H9 (cell line): ENCODE results near the gene CERS2. TPM values are rescaled to one million over a fixed set of nuclear protein-coding genes. Genes with fewer than 3 reads are reported as not detected.

ENCODE experiments used
- DNase-seq: peaks from one replicate; pipeline ENCODE4 v3.0.0-alpha.2; 2017
- H2AFZ ChIP-seq: one replicate; pipeline ENCODE4 v1.6.1; 2013; ENCODE audit warnings: mild to moderate bottlenecking, low read length, control low read depth, moderate library complexity
- H2AK5ac ChIP-seq: 2 replicates; pipeline ENCODE4 v1.6.1; 2013; ENCODE audit warnings: low read length, control low read depth, mixed read lengths; ENCODE audit not compliant: insufficient read length
- H2BK120ac ChIP-seq: one replicate; pipeline ENCODE4 v1.6.1; 2013; ENCODE audit warnings: low read depth, mild to moderate bottlenecking, low read length, control low read depth, inconsistent platforms; ENCODE audit not compliant: poor library complexity, severe bottlenecking
- H2BK12ac ChIP-seq: 2 replicates; pipeline ENCODE4 v1.6.1; 2013; ENCODE audit warnings: low read length, control low read depth, mixed read lengths, low read depth; ENCODE audit not compliant: insufficient read length
- H2BK15ac ChIP-seq: 2 replicates; pipeline ENCODE4 v1.6.1; 2013; ENCODE audit warnings: low read depth, low read length, control low read depth
- H2BK20ac ChIP-seq: one replicate; pipeline ENCODE4 v1.6.1; 2013; ENCODE audit warnings: low read depth, mild to moderate bottlenecking, low read length, control low read depth, inconsistent platforms; ENCODE audit not compliant: poor library complexity, severe bottlenecking
- H2BK5ac ChIP-seq: 2 replicates; pipeline ENCODE4 v1.6.1; 2013; ENCODE audit warnings: low read length, control low read depth, mixed read lengths; ENCODE audit not compliant: insufficient read length
- H3K14ac ChIP-seq: 2 replicates; pipeline ENCODE4 v1.6.1; 2013; ENCODE audit warnings: low read length, control low read depth; ENCODE audit not compliant: insufficient read depth
- H3K18ac ChIP-seq: 2 replicates; pipeline ENCODE4 v1.6.1; 2013; ENCODE audit warnings: low read depth, mild to moderate bottlenecking, mixed read lengths, low read length, control low read depth; ENCODE audit not compliant: insufficient read length
- H3K23ac ChIP-seq: 2 replicates; pipeline ENCODE4 v1.6.1; 2013; ENCODE audit warnings: low read length, control low read depth, mixed read lengths, low read depth; ENCODE audit not compliant: insufficient read length
- H3K23me2 ChIP-seq: 2 replicates; pipeline ENCODE4 v1.6.1; 2013; ENCODE audit warnings: low read depth, mild to moderate bottlenecking, mixed read lengths, low read length, control low read depth; ENCODE audit not compliant: insufficient read length, poor library complexity, severe bottlenecking
- H3K27ac ChIP-seq: 2 replicates; pipeline ENCODE4 v1.5.1; 2013; ENCODE audit warnings: low read length, control low read depth, mixed read lengths, low read depth; ENCODE audit not compliant: insufficient read length
- H3K27me3 ChIP-seq: 2 replicates; pipeline ENCODE4 v1.6.1; 2013; ENCODE audit warnings: low read length, control low read depth, inconsistent platforms; ENCODE audit not compliant: insufficient read depth
- H3K4ac ChIP-seq: 2 replicates; pipeline ENCODE4 v1.6.1; 2013; ENCODE audit warnings: low read depth, mild to moderate bottlenecking, control low read depth, inconsistent platforms, low read length, moderate library complexity
- H3K4me1 ChIP-seq: 2 replicates; pipeline ENCODE4 v1.6.1; 2013; ENCODE audit warnings: low read length, control low read depth, inconsistent platforms; ENCODE audit not compliant: insufficient read depth
- H3K4me2 ChIP-seq: 2 replicates; pipeline ENCODE4 v1.6.1; 2013; ENCODE audit warnings: low read length, control low read depth, mixed read lengths; ENCODE audit not compliant: insufficient read length, insufficient read depth
- H3K56ac ChIP-seq: 2 replicates; pipeline ENCODE4 v1.6.1; 2013; ENCODE audit warnings: low read depth, mild to moderate bottlenecking, mixed read lengths, low read length, control low read depth; ENCODE audit not compliant: insufficient read length
- H3K79me1 ChIP-seq: 2 replicates; pipeline ENCODE4 v1.6.1; 2013; ENCODE audit warnings: low read depth, mild to moderate bottlenecking, moderate library complexity, low read length, control low read depth, inconsistent platforms; ENCODE audit not compliant: insufficient read depth, poor library complexity, severe bottlenecking
- H3K79me2 ChIP-seq: 2 replicates; pipeline ENCODE4 v1.6.1; 2013; ENCODE audit warnings: low read length, control low read depth, inconsistent platforms; ENCODE audit not compliant: insufficient read depth
- H3K9ac ChIP-seq: 2 replicates; pipeline ENCODE4 v1.6.1; 2013; ENCODE audit warnings: low read length, control low read depth, mixed read lengths; ENCODE audit not compliant: insufficient read length; ENCODE audit errors: extremely low read depth
- H3K9me3 ChIP-seq: one replicate; pipeline ENCODE4 v1.6.1; 2013; ENCODE audit warnings: low read depth, low read length, inconsistent platforms; ENCODE audit not compliant: control insufficient read depth
- H3T11ph ChIP-seq: one replicate; pipeline ENCODE4 v1.6.1; 2013; ENCODE audit warnings: mild to moderate bottlenecking, low read length, control low read depth, inconsistent platforms
- H4K20me1 ChIP-seq: one replicate; pipeline ENCODE4 v1.6.1; 2013; ENCODE audit not compliant: control insufficient read depth, insufficient read length, insufficient read depth
- H4K5ac ChIP-seq: 2 replicates; pipeline ENCODE4 v1.6.1; 2013; ENCODE audit warnings: low read depth, mild to moderate bottlenecking, mixed read lengths, low read length, control low read depth; ENCODE audit not compliant: insufficient read length
- H4K8ac ChIP-seq: replicated peaks from 2 replicates; pipeline ENCODE4 v1.6.1; 2013; ENCODE audit warnings: low read length, control low read depth, mixed read lengths, low read depth; ENCODE audit not compliant: insufficient read length
- H4K91ac ChIP-seq: 2 replicates; pipeline ENCODE4 v1.6.1; 2013; ENCODE audit warnings: low read depth, mild to moderate bottlenecking, moderate library complexity, mixed read lengths, low read length, control low read depth; ENCODE audit not compliant: insufficient read length
- H3K27ac Mint-ChIP-seq, 3 experiments: 2 replicates in 2 of 3; 3 replicates in 1 of 3; pipeline ENCODE4 v1.8.0; 2020 to 2021; ENCODE audit warnings: mixed read lengths in 3 of 3, mild to moderate bottlenecking in 1 of 3, moderate library complexity in 1 of 3
- H3K27me3 Mint-ChIP-seq: 2 replicates; pipeline ENCODE4 v1.8.0; 2021; ENCODE audit warnings: low read depth, mild to moderate bottlenecking, moderate library complexity, mixed read lengths
- H3K36me3 Mint-ChIP-seq, 3 experiments: 2 replicates in 2 of 3; 3 replicates in 1 of 3; pipeline ENCODE4 v1.8.0; 2020 to 2021; ENCODE audit warnings: low read depth in 3 of 3, mixed read lengths in 3 of 3; ENCODE audit not compliant: insufficient read depth in 1 of 3
- H3K4me1 Mint-ChIP-seq, 2 experiments: 2 replicates each; pipeline ENCODE4 v1.8.0; 2020; ENCODE audit warnings: mixed read lengths in 2 of 2
- H3K4me3 Mint-ChIP-seq, 2 experiments: 2 replicates in 1 of 2; 3 replicates in 1 of 2; pipeline ENCODE4 v1.8.0; 2020 to 2021; ENCODE audit warnings: mild to moderate bottlenecking in 2 of 2, mixed read lengths in 2 of 2, moderate library complexity in 1 of 2
- H3K9me3 Mint-ChIP-seq, 2 experiments: 2 replicates in 1 of 2; 3 replicates in 1 of 2; pipeline ENCODE4 v1.8.0; 2020; ENCODE audit warnings: mild to moderate bottlenecking in 2 of 2, mixed read lengths in 2 of 2, moderate library complexity in 1 of 2
- CTCF ChIP-seq: fragments of 200-600 bp; sonication (generic); conservative IDR thresholded peaks from 3 replicates; pipeline ENCODE4 v1.8.0; 2021; ENCODE audit warnings: antibody characterized with exemption, mild to moderate bottlenecking
- WGBS: extraction: QIAGEN DNeasy Blood & Tissue Kit; methylation state at CpG from one replicate; pipeline ENCODE4 v1.1.7; 2013; ENCODE audit warnings: missing lambda C conversion rate, low lambda C conversion rate, mixed read lengths; ENCODE audit not compliant: insufficient read length; ENCODE audit errors: extremely low coverage; 5-methylcytosine and 5-hydroxymethylcytosine counted together
- total RNA-seq: library from RNA; stranded (reverse); gene quantifications from 2 replicates; pipeline ENCODE4 v1.2.1, GENCODE V29; 2021

Gene CERS2
- total RNA-seq, 1 experiment from 2014 or later, result 201 TPM

- Histone ChIP-seq H2AFZ (no peak overlapping the region), H4K8ac (no peak overlapping the region), H3K18ac (no peak overlapping the region), H3K9me3 (no peaks in the 10 kb centered on the region), H3K79me1 (no peaks in the 10 kb centered on the region), H3K14ac (no peak overlapping the region), H3K27me3 (no peaks in the 10 kb centered on the region), H3K79me2 (peaks cover 21% of the 10 kb centered on the region; the same call in 1 of the 2 replicates), H3K27ac (no peak overlapping the region), H4K20me1 (no peaks in the 10 kb centered on the region), H4K91ac (no peak overlapping the region), H3K9ac (no peak overlapping the region), H3K23ac (no peak overlapping the region), H3K4ac (no peak overlapping the region), H2BK12ac (no peak overlapping the region), H3K4me1 (peaks cover 5% of the 10 kb centered on the region), H3K56ac (no peak overlapping the region), H2BK120ac (no peak overlapping the region), H2BK5ac (no peak overlapping the region), H2BK20ac (no peak overlapping the region), H2AK5ac (no peak overlapping the region), H3K4me2 (no peak overlapping the region), H3T11ph (no peak overlapping the region), H4K5ac (no peak overlapping the region), H2BK15ac (no peak overlapping the region), H3K23me2 (no peaks in the 10 kb centered on the region)
- H3K27me3 Mint-ChIP-seq, result no peaks in the 10 kb centered on the region; the same call in none of the 2 replicates
- H3K4me3 Mint-ChIP-seq, result no peak overlapping the region
- H3K27ac Mint-ChIP-seq, result peak overlapping the region; percentile 36 to 76 (median 40); a peak in 4 of 7 replicates
- H3K36me3 Mint-ChIP-seq, result peaks cover 48 to 66% (median 63%) of the 10 kb centered on the region in 3 experiments
- no peaks in the 10 kb centered on the region for H3K9me3 Mint-ChIP-seq
- no peak for TF ChIP-seq CTCF
- WGBS, result no CpG with 5 or more reads among the region's 13 CpGs
- DNase-seq, result no peak
- H3K4me1 Mint-ChIP-seq, result peaks cover 35 to 38% of the 10 kb centered on the region in 2 experiments
Measured at GRCh38 chr1:150967936-150968335, 6.7 kb downstream of the CERS2 start.
